COLO829 (cell line): Measurements from ENCODE around the gene LILRB1.
"Not testable (repeated sequence)": the region's sequence is repeated elsewhere in the genome, so short reads cannot be mapped to it uniquely, and the experiment has no call there.

Experiments
- DNase-seq: peaks from one replicate; pipeline ENCODE4 v3.0.0; 2012; ENCODE audit warnings: low spot score

The LILRB1 gene

DNA sequence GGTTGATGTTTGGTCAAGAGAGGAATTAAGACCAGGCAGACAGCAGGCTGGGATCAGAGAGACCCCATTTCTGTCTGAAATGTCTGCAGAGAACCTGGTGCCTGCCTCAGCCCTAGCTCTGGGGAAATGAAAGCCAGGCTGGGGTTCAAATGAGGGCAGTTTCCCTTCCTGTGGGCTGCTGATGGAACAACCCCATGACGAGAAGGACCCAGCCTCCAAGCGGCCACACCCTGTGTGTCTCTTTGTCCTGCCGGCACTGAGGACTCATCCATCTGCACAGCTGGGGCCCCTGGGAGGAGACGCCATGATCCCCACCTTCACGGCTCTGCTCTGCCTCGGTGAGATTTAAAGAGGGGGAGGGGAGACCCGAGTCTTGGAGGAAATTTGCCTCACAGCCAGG, 32.4 kb downstream of the LILRB1 start, which contains the start of gene LILRB4:
LILRB4 (plus strand) TSS at position 256 of the 400 bp plus-strand sequence; CDS start at position 305, 49 bp downstream.
- DNase-seq = no peak

GRCh38 chr19:54665530-54665929, 35.2 kb downstream of the LILRB1 start:
- DNase-seq = no peak

DNA sequence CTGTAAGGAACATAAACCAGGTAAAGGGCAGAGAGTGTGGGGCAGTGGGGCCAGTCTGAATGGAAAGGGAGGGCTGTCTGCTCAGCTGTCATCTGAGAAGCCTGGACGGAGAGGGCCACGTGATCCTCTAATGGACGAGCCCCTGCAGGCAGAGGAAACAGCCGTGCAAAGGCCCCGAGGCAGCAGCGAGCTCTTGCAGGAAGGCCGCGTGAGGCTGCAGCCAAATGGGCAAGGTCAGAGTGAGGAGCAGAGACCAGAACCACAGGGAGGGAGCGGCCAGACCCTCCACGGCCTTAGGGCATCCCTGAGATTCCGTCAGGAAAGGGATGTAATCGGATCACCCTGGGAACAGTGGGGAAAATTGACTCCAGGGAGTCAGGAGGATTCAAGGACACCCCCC, 36.9 kb downstream of the LILRB1 start:
- DNase-seq = no peak

DNA sequence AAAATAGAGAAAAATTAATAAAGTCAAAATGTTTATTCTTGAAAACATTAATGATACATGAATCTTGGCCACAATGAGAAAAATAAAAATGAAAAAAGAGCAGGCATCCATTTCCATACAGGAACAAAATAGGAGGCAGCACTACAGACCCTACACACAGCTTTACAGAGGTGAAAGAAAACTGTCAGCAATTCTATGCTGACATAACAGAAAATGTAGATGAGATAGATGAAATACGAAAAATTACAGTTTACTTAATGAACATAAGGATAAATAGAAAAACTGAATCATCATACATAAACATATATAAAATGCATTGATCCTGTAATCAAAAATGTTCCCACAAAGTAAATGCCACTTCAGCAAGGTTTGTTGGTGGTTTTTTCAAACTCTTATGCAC, 38.1 kb downstream of the LILRB1 start:
- DNase-seq = no peak

DNA sequence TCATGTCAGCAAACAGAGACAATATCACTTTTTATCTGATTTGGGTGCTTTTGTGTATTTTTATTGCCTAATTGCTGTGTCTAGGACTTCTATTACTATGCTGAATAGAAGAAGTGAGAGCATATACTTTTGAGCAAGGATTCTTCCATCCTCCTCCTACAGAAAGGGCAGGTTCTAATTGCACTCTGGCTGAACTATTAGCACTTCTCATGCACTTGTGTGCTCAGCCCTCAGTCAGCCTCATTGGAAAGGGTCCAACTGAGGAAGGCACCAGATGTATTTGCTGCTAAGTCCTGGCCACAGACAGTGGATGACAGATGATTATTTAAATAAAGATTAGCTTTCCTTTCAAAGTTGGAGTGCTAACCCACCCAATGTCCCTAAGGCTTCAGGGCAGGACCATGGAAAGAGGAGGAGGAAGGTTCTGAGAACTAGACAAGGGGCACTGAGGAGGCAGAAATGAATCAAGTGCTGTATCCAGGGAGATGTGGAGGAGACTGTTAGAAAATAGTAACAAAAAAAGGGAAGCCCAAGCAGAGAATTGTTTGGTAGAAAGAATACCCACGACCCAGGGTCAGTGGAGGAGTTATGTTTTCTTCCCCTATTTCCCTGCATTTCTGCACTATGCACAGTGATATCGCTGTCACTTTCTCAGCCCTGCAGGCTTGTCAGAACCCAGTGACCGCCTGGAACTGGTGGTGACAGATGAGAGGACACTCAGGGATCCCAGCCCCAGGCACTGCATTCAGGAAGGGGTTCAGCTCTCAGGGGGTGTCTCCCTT, 40.5 kb downstream of the LILRB1 start:
- no peak for DNase-seq

- no peak for DNase-seq
Observed at GRCh38 chr19:54673222-54673621, 42.9 kb downstream of the LILRB1 start.

DNA sequence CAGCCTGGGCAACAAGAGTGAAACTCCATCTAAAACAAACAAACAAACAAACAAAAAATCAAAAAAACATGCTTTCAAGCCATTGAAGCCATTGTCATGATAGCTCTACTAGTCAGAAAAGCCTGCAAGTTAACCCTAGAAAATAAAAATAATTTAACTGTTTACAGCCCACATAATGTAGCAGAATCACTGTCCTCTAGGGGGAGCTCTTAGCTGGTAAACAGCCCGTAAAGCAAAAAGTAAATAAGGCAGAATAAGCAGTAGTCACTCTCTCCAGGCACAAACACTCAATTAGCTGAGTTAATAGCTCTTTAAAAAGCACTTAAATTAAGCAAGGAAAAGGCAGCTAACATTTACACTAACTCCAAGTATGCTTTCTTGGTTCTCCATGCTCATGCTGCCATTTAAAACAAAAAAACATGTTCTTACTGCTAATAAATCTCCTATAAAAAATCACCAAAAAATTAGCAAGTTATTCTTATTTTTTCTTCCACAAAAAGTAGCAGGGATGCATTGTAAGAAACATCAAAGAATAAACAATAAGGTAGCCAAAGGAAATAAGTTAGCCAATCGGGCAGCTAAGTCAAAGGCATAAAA, 43.8 kb downstream of the LILRB1 start:
- DNase-seq = peak; percentile 22

DNA sequence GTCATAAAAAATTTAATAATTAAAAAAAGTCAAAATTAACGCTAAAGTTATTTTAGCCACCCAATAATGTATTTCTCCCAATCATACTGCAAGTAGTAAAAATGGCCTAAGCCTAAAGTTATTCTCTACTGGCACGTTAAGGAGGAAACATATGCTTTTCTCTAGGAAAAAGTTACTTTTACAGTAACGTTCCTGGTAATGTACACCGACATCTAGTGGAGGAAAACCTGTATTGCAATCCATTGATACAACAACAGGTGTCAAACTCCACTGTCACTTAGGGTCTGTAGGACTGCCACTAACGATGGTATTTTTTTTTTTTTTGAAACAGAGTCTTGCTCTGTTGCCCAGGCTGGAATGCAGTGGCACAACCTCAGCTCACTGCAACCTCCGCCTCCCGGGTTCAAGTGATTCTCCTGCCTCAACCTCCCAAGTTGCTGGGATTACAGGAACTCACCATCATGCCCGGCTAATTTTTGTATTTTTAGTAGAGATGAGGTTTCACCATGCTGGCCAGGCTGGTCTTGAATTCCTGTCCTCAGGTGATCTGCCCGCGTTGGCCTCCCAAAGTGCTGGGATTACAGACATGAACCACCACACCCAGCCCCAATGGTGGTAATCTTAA, 46.0 kb downstream of the LILRB1 start:
- DNase-seq = peak; percentile 64

DNA sequence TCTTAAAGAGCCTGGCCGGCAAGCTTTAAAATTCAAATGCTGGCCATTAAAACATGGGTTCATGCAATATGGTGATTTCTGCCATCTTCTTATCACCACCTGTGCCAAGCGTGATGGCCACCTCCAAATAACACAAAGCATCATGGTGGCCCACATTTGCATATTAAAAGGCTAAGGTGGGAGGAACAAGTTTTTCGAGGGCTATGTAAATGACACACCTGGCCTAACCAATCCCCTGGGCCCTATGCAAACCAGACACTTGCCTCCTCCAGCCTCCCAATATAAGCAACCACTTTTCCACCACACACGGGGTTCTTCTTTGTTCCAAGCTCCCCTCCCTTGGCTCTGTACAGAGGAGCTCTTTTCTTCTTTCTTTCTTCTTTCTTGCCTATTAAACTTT, 46.9 kb downstream of the LILRB1 start:
- DNase-seq = no peak

DNA sequence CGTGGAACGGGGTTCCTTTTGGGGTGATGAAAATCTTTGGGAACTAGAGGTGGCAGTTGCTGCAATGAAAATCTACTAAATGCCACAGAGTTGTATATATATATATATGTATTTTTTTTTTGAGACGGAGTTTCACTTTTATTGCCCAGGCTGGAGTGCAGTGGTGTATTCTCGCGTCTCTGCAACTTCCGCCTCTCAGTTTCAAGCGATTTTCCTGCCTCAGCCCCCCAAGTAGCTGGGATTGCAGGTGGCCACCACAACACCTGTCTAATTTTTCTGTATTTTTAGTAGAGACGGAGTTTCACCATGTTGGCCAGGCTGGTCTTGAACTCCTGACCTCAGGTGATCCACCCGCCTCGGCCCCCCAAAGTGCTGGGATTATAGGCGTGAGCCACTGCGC, 51.3 kb downstream of the LILRB1 start:
- DNase-seq = not testable (repeated sequence)

DNA sequence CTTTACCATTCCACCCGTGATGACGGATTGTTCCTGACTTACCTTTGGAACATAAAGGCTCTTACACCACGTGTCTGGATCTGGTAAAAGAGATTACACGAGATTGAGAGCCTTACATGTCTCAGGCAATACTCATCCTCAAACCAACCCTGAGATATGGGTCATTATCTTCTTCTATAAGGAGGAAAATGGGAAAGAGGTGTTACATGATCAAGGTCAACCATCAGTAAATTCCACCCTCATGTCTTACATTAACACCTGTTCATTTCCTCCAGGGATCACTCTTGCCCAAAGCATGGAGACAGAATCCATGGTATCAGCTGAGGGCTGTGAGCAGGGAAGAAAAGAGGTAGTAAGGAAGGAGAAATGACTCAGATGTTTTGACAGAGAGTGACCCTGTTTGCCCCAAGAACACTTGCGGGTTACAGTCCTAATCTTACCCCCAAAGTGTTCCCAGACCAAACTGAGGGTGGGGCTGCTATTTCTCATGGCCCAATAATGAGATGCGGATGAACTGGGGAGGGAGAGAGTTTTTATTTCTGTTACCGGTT, 52.1 kb downstream of the LILRB1 start:
- no peak for DNase-seq

DNA sequence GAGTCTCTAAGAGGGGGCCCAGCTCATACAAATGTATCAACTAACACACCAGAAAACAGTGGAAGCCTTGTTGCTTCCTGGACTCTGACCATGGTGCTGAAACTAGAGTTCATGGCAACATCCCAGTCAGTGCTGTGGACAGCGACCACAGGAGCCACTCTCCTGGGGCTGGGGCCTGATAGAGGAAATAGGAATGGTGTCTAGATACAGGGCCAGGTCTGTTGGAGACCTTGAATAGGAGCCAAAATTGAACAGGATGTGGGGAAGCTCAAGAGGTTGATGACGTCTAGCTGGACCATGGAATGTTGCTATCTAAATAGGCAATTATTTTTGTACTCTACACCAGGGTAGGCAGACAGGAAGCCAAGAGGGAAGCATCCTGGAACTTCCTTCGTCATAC, 54.2 kb downstream of the LILRB1 start:
- DNase-seq = peak; percentile 59
